Activated naive CD8-positive, alpha-beta T cell (primary cell): Measurements from ENCODE around the gene SYNE2.
"Not testable (repeated sequence)": the region's sequence is repeated elsewhere in the genome, so short reads cannot be mapped to it uniquely, and the experiment has no call there.

ENCODE experiments used
- H3K27ac Mint-ChIP-seq: one replicate; pipeline ENCODE4 v1.8.0; 2021; ENCODE audit warnings: mixed read lengths
- H3K27me3 Mint-ChIP-seq: one replicate; pipeline ENCODE4 v1.8.0; 2021; ENCODE audit warnings: mixed read lengths
- H3K36me3 Mint-ChIP-seq: one replicate; pipeline ENCODE4 v1.8.0; 2021; ENCODE audit warnings: mixed read lengths
- H3K4me1 Mint-ChIP-seq: one replicate; pipeline ENCODE4 v1.8.0; 2021; ENCODE audit warnings: low read depth, mixed read lengths
- H3K4me3 Mint-ChIP-seq: one replicate; pipeline ENCODE4 v1.8.0; 2021; ENCODE audit warnings: mild to moderate bottlenecking, mixed read lengths
- H3K9me3 Mint-ChIP-seq: one replicate; pipeline ENCODE4 v1.8.0; 2021; ENCODE audit warnings: low read depth, mixed read lengths

SYNE2 gene

GRCh38 chr14:64208981-64209380, 356.2 kb downstream of the SYNE2 start:
- Mint-ChIP-seq H3K36me3 (peaks cover 11% of the 10 kb centered on the region), H3K9me3 (no peaks in the 10 kb centered on the region), H3K4me1 (no peaks in the 10 kb centered on the region), H3K27me3 (no peaks in the 10 kb centered on the region), H3K4me3 (no peak overlapping the region), H3K27ac (no peak overlapping the region)

- Mint-ChIP-seq H3K9me3 (no peaks in the 10 kb centered on the region), H3K27ac (no peak overlapping the region), H3K36me3 (peaks cover 11% of the 10 kb centered on the region), H3K4me1 (no peaks in the 10 kb centered on the region), H3K27me3 (no peaks in the 10 kb centered on the region), H3K4me3 (no peak overlapping the region)
Observed at GRCh38 chr14:64209444-64210131, 356.8 kb downstream of the SYNE2 start.

GRCh38 chr14:64210216-64210615, 357.4 kb downstream of the SYNE2 start:
- no peak overlapping the region for H3K27ac Mint-ChIP-seq
- no peaks in the 10 kb centered on the region for H3K9me3 Mint-ChIP-seq
- no peaks in the 10 kb centered on the region for H3K4me1 Mint-ChIP-seq
- no peaks in the 10 kb centered on the region for H3K27me3 Mint-ChIP-seq
- no peak overlapping the region for H3K4me3 Mint-ChIP-seq
- peaks cover 12% of the 10 kb centered on the region for H3K36me3 Mint-ChIP-seq

- not testable (repeated sequence) for H3K9me3 Mint-ChIP-seq, H3K27ac Mint-ChIP-seq
- H3K36me3 Mint-ChIP-seq, result peaks cover 14% of the 10 kb centered on the region
Observed at GRCh38 chr14:64210912-64211311, 358.1 kb downstream of the SYNE2 start.

GRCh38 chr14:64212666-64213065, 359.9 kb downstream of the SYNE2 start:
- H3K36me3 Mint-ChIP-seq, result peaks cover 20% of the 10 kb centered on the region
- H3K4me1 Mint-ChIP-seq, result no peaks in the 10 kb centered on the region
- no peak overlapping the region for H3K27ac Mint-ChIP-seq
- H3K9me3 Mint-ChIP-seq, result no peaks in the 10 kb centered on the region
- no peaks in the 10 kb centered on the region for H3K27me3 Mint-ChIP-seq
- H3K4me3 Mint-ChIP-seq, result no peak overlapping the region

More at GRCh38 chr14:64210912-64211311, 358.1 kb downstream of the SYNE2 start:
- not testable (repeated sequence) for H3K4me3 Mint-ChIP-seq, H3K27me3 Mint-ChIP-seq, H3K4me1 Mint-ChIP-seq

- Mint-ChIP-seq H3K4me1 (no peaks in the 10 kb centered on the region), H3K4me3 (no peak overlapping the region), H3K27me3 (no peaks in the 10 kb centered on the region), H3K27ac (no peak overlapping the region), H3K9me3 (no peaks in the 10 kb centered on the region), H3K36me3 (peaks cover 21% of the 10 kb centered on the region)
Observed at GRCh38 chr14:64213086-64213485, 360.3 kb downstream of the SYNE2 start.

- Mint-ChIP-seq H3K36me3 (peaks cover 21% of the 10 kb centered on the region), H3K9me3 (no peaks in the 10 kb centered on the region), H3K27ac (no peak overlapping the region), H3K4me3 (no peak overlapping the region), H3K27me3 (no peaks in the 10 kb centered on the region), H3K4me1 (no peaks in the 10 kb centered on the region)
Observed at GRCh38 chr14:64213853-64214570, 361.2 kb downstream of the SYNE2 start.

- H3K27me3 Mint-ChIP-seq, result no peaks in the 10 kb centered on the region
- no peak overlapping the region for H3K4me3 Mint-ChIP-seq
- H3K4me1 Mint-ChIP-seq, result no peaks in the 10 kb centered on the region
- H3K27ac Mint-ChIP-seq, result no peak overlapping the region
- H3K9me3 Mint-ChIP-seq, result no peaks in the 10 kb centered on the region
- peaks cover 24% of the 10 kb centered on the region for H3K36me3 Mint-ChIP-seq
Observed at GRCh38 chr14:64215274-64215673, 362.5 kb downstream of the SYNE2 start.

GRCh38 chr14:64215978-64216377, 363.2 kb downstream of the SYNE2 start:
- Mint-ChIP-seq H3K4me1 (no peaks in the 10 kb centered on the region), H3K36me3 (peaks cover 21% of the 10 kb centered on the region), H3K9me3 (no peaks in the 10 kb centered on the region), H3K27ac (no peak overlapping the region), H3K4me3 (no peak overlapping the region), H3K27me3 (no peaks in the 10 kb centered on the region)

GRCh38 chr14:64217308-64217707, 364.5 kb downstream of the SYNE2 start:
- Mint-ChIP-seq H3K27me3 (no peaks in the 10 kb centered on the region), H3K36me3 (peaks cover 20% of the 10 kb centered on the region), H3K27ac (no peak overlapping the region), H3K4me1 (no peaks in the 10 kb centered on the region), H3K4me3 (no peak overlapping the region), H3K9me3 (no peaks in the 10 kb centered on the region)

- Mint-ChIP-seq H3K4me3 (no peak overlapping the region), H3K4me1 (no peaks in the 10 kb centered on the region)
Observed at GRCh38 chr14:64217834-64218233, 365.0 kb downstream of the SYNE2 start.

GRCh38 chr14:64218344-64219240, 365.8 kb downstream of the SYNE2 start:
- no peaks in the 10 kb centered on the region for H3K27me3 Mint-ChIP-seq
- H3K4me1 Mint-ChIP-seq, result no peaks in the 10 kb centered on the region
- H3K9me3 Mint-ChIP-seq, result no peaks in the 10 kb centered on the region
- H3K27ac Mint-ChIP-seq, result no peak overlapping the region
- H3K36me3 Mint-ChIP-seq, result peaks cover 20% of the 10 kb centered on the region
- no peak overlapping the region for H3K4me3 Mint-ChIP-seq

More at GRCh38 chr14:64217834-64218233, 365.0 kb downstream of the SYNE2 start:
- Mint-ChIP-seq H3K27me3 (no peaks in the 10 kb centered on the region), H3K27ac (no peak overlapping the region), H3K36me3 (peaks cover 20% of the 10 kb centered on the region), H3K9me3 (no peaks in the 10 kb centered on the region)

- Mint-ChIP-seq H3K4me3 (no peak overlapping the region), H3K9me3 (no peaks in the 10 kb centered on the region), H3K4me1 (no peaks in the 10 kb centered on the region), H3K36me3 (peaks cover 21% of the 10 kb centered on the region), H3K27ac (no peak overlapping the region), H3K27me3 (no peaks in the 10 kb centered on the region)
Observed at GRCh38 chr14:64220056-64220455, 367.3 kb downstream of the SYNE2 start.

GRCh38 chr14:64220466-64220865, 367.7 kb downstream of the SYNE2 start:
- H3K36me3 Mint-ChIP-seq, result peaks cover 21% of the 10 kb centered on the region
- no peaks in the 10 kb centered on the region for H3K4me1 Mint-ChIP-seq
- no peaks in the 10 kb centered on the region for H3K27me3 Mint-ChIP-seq
- no peak overlapping the region for H3K27ac Mint-ChIP-seq
- no peaks in the 10 kb centered on the region for H3K9me3 Mint-ChIP-seq
- H3K4me3 Mint-ChIP-seq, result no peak overlapping the region
